Transverse colon (tissue), 4 donors: ENCODE measurements around the gene HSD17B11.

Experiments used
- EP300 ChIP-seq: sonication (generic); formaldehyde crosslinking; IDR thresholded peaks from one replicate; pipeline ENCODE4 v1.6.1; 2017; ENCODE audit warnings: antibody characterized with exemption, low read depth
- POLR2A ChIP-seq: fragments of 450-650 bp; IDR thresholded peaks from one replicate; pipeline ENCODE4 v1.6.1; 2016; ENCODE audit warnings: antibody characterized with exemption, mild to moderate bottlenecking, moderate library complexity
- POLR2AphosphoS5 ChIP-seq, 3 donors: sonication (generic); formaldehyde crosslinking; IDR thresholded peaks; one replicate each; pipeline ENCODE4 v1.6.1; 2016; ENCODE audit warnings: antibody characterized with exemption in 3 of 3
- TF ChIP-seq, protein P1 (sequence below), 5 experiments: fragments of 200-600 bp in 3 of 5; fragments of 450-650 bp in 2 of 5; sonication (generic) in 3 of 5; IDR thresholded peaks; 1 replicate in 2 of 5; 2 replicates in 3 of 5; pipeline ENCODE4 v1.5.1; 2016 to 2017; ENCODE audit warnings: antibody characterized with exemption in 5 of 5, inconsistent platforms in 3 of 5, mild to moderate bottlenecking in 2 of 5, moderate library complexity in 1 of 5

DNA sequence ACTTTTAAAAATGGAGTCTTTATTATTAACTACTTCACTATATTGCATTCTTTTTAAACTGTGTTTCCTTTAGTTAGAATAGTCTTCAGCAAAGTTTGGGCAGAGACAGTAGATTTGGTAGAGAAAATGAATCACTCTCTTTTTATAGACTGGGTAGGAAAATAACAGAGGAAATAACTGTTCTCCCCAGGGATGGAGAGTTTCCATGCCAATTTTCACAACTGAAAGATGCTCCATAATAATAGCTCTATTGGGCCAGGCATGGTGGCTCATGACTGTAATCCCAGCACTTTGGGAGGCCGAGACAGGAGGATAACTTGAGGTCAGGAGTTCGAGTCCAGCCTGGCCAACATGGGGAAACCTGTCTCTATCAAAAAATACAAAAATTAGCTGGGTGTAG is 81.4 kb downstream of the HSD17B11 start:
- TF ChIP-seq EP300 (no peak), POLR2A (no peak), POLR2AphosphoS5 (IDR thresholded peaks at IDR 0.05) (no peak)
- TF ChIP-seq, protein P1, sequence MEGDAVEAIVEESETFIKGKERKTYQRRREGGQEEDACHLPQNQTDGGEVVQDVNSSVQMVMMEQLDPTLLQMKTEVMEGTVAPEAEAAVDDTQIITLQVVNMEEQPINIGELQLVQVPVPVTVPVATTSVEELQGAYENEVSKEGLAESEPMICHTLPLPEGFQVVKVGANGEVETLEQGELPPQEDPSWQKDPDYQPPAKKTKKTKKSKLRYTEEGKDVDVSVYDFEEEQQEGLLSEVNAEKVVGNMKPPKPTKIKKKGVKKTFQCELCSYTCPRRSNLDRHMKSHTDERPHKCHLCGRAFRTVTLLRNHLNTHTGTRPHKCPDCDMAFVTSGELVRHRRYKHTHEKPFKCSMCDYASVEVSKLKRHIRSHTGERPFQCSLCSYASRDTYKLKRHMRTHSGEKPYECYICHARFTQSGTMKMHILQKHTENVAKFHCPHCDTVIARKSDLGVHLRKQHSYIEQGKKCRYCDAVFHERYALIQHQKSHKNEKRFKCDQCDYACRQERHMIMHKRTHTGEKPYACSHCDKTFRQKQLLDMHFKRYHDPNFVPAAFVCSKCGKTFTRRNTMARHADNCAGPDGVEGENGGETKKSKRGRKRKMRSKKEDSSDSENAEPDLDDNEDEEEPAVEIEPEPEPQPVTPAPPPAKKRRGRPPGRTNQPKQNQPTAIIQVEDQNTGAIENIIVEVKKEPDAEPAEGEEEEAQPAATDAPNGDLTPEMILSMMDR (IDR thresholded peaks at IDR 0.05), result no peak
